ENCODE measurements around the gene FBRS.

The FBRS gene

GRCh38 chr16:30644334-30644830, 13.8 kb upstream of the FBRS start:
- no peak for DNase-seq (ENCODE audit: low read depth in 2 of 2)

GRCh38 chr16:30645727-30646126, 12.5 kb upstream of the FBRS start:
- DNase-seq (ENCODE audit: low read depth in 2 of 2): no peak

- no peak for DNase-seq (ENCODE audit: low read depth in 2 of 2)
Observed at GRCh38 chr16:30647274-30647571, 11.0 kb upstream of the FBRS start.

GRCh38 chr16:30649725-30650368, 8.4 kb upstream of the FBRS start:
- peak in 1 of 2 donors; percentile 12 for DNase-seq (ENCODE audit: low read depth in 2 of 2)

- DNase-seq (ENCODE audit: low read depth in 2 of 2): peak; percentile 94 to 95
Observed at GRCh38 chr16:30650369-30651123, 7.7 kb upstream of the FBRS start, which contains the start of gene PRR14. Gene PRR14, plus strand, starts transcription at chr16:30650960. Its CDS starts 686 bp downstream, at chr16:30651646.

GRCh38 chr16:30651124-30652004, 6.9 kb upstream of the FBRS start:
- peak; percentile 56 to 75 for DNase-seq (ENCODE audit: low read depth in 2 of 2)

- DNase-seq (ENCODE audit: low read depth in 2 of 2): no peak
Observed at GRCh38 chr16:30652005-30652296, 6.3 kb upstream of the FBRS start.

GRCh38 chr16:30652718-30653117, 5.5 kb upstream of the FBRS start:
- no peak for DNase-seq (ENCODE audit: low read depth in 2 of 2)

GRCh38 chr16:30654856-30655255, 3.4 kb upstream of the FBRS start:
- DNase-seq (ENCODE audit: low read depth in 2 of 2): no peak

- DNase-seq (ENCODE audit: low read depth in 2 of 2): no peak
Observed at GRCh38 chr16:30655815-30656347, 2.4 kb upstream of the FBRS start.

- DNase-seq (ENCODE audit: low read depth in 2 of 2): no peak
Observed at GRCh38 chr16:30656388-30656787, 1.8 kb upstream of the FBRS start.

- DNase-seq (ENCODE audit: low read depth in 2 of 2): no peak
Observed at GRCh38 chr16:30656974-30657865, 1.0 kb upstream of the FBRS start.

- DNase-seq (ENCODE audit: low read depth in 2 of 2): peak in 1 of 2 donors; percentile 93
Observed at GRCh38 chr16:30658731-30659506, 688 bp downstream of the FBRS start.

GRCh38 chr16:30659507-30660423, 1.5 kb downstream of the FBRS start:
- peak in 1 of 2 donors; percentile 51 for DNase-seq (ENCODE audit: low read depth in 2 of 2)

GRCh38 chr16:30660424-30661261, 2.4 kb downstream of the FBRS start:
- peak; percentile 62 to 74 for DNase-seq (ENCODE audit: low read depth in 2 of 2)

GRCh38 chr16:30662449-30662848, 4.2 kb downstream of the FBRS start:
- DNase-seq (ENCODE audit: low read depth in 2 of 2): no peak

GRCh38 chr16:30663038-30663437, 4.8 kb downstream of the FBRS start:
- no peak for DNase-seq (ENCODE audit: low read depth in 2 of 2)

- DNase-seq (ENCODE audit: low read depth in 2 of 2): no peak
Observed at GRCh38 chr16:30663820-30664219, 5.6 kb downstream of the FBRS start.

Measured in stimulated activated CD4-positive, alpha-beta T cell treated with anti-CD3 and anti-CD28 coated beads, Interleukin-1b, Interleukin-23, amount 100 ng/mL, for 4 hours (primary cell).